Measurements from ENCODE around the gene KCMF1.

GRCh38 chr2:84947010-84947593 lies 23.9 kb upstream of the KCMF1 start:
- TF ChIP-seq KLF16 (tag by site-specific recombination; IDR thresholded peaks at IDR 0.05) (no peak), CTCF (tag by site-specific recombination; IDR thresholded peaks at IDR 0.05) (no peak), ZNF223 (tag by site-specific recombination; IDR thresholded peaks at IDR 0.05) (no peak), PRDM10 (tag by site-specific recombination; IDR thresholded peaks at IDR 0.05) (no peak), ZNF792 (tag by site-specific recombination; IDR thresholded peaks at IDR 0.05) (no peak)
